PC-9 (cell line): ENCODE measurements around the gene ERCC6L2.

Experiments
- EZH2 ChIP-seq: fragments of 200-600 bp; sonication (generic); IDR thresholded peaks from 2 replicates; pipeline ENCODE4 v1.8.0; 2017; ENCODE audit warnings: antibody characterized with exemption, low read depth
- TF ChIP-seq, protein P1 (sequence below): fragments of 200-600 bp; sonication (generic); conservative IDR thresholded peaks from 2 replicates; pipeline ENCODE4 v1.6.1; 2017; ENCODE audit warnings: mixed run types, antibody characterized with exemption, mild to moderate bottlenecking, moderate library complexity

DNA sequence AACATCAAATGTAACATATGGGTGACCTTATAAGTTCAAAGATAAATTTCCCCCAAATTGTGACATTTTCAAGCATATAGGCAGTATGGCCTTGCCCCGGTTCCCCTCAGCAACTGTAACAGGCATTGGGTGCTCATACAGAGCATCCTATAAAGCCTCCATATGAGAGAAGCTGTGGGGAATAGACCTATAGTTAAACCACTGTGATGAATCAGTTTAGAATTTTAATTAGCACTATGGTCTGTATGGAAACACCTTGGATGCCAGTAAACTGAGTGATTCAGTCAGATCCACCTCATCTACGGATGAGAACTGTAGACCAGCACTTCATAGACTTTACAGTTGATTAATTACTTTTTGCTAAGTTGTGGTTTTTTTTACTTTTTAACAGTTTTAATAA is 79.4 kb downstream of the ERCC6L2 start:
- TF ChIP-seq, protein P1, sequence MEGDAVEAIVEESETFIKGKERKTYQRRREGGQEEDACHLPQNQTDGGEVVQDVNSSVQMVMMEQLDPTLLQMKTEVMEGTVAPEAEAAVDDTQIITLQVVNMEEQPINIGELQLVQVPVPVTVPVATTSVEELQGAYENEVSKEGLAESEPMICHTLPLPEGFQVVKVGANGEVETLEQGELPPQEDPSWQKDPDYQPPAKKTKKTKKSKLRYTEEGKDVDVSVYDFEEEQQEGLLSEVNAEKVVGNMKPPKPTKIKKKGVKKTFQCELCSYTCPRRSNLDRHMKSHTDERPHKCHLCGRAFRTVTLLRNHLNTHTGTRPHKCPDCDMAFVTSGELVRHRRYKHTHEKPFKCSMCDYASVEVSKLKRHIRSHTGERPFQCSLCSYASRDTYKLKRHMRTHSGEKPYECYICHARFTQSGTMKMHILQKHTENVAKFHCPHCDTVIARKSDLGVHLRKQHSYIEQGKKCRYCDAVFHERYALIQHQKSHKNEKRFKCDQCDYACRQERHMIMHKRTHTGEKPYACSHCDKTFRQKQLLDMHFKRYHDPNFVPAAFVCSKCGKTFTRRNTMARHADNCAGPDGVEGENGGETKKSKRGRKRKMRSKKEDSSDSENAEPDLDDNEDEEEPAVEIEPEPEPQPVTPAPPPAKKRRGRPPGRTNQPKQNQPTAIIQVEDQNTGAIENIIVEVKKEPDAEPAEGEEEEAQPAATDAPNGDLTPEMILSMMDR = no peak
- no peak for TF ChIP-seq EZH2
